ENCODE data around the gene UCP2. TPM values are rescaled to one million over a fixed set of nuclear protein-coding genes. Genes with fewer than 3 reads are reported as not detected.

The UCP2 gene
- total RNA-seq, 1 donor from 2014 or later = 103 TPM

DNA sequence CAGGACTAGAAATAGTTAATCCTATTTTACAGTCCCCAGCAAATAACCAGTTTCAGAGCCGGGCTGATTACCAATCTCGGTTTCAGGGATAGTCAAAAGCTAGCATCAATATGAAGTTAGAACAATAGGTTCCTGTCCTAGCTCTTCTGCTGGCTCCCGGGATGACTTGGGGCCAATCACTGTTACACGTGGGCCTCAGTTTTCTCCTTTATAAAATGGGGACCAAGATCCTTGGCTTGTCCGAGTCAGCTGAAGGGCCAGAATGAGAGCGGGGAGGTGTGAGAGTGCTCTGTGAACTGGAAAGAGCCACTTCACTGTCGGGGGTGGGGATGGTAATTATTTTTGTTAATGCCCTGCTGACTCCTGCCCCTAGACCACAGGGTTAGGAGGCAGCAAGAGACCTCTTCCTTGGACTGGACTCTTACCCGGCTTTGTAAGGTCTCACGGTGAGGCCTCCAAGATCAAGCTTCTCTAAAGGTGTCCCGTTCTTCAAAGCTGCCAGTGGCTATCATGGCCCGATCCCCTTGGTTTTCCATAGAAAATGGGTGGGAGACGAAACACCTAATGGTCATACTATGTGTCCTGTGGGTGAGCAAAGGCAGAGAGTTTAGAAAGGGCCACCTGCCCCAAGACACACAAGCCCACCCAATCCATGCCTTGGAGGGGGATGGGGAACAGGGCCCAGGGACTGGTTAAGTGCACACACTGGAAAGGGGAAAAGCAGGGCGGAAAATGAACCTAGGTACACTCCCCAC lies 1.4 kb downstream of the UCP2 start:
- peaks cover 12% of the 10 kb centered on the region for H3K36me3 Mint-ChIP-seq (ENCODE audit: insufficient read depth)
- H3K27ac Mint-ChIP-seq = peak overlapping the region; percentile 89
- H3K9me3 Mint-ChIP-seq (ENCODE audit: low read depth) = no peaks in the 10 kb centered on the region
- TF ChIP-seq, protein P1, sequence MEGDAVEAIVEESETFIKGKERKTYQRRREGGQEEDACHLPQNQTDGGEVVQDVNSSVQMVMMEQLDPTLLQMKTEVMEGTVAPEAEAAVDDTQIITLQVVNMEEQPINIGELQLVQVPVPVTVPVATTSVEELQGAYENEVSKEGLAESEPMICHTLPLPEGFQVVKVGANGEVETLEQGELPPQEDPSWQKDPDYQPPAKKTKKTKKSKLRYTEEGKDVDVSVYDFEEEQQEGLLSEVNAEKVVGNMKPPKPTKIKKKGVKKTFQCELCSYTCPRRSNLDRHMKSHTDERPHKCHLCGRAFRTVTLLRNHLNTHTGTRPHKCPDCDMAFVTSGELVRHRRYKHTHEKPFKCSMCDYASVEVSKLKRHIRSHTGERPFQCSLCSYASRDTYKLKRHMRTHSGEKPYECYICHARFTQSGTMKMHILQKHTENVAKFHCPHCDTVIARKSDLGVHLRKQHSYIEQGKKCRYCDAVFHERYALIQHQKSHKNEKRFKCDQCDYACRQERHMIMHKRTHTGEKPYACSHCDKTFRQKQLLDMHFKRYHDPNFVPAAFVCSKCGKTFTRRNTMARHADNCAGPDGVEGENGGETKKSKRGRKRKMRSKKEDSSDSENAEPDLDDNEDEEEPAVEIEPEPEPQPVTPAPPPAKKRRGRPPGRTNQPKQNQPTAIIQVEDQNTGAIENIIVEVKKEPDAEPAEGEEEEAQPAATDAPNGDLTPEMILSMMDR (IDR thresholded peaks at IDR 0.05; ENCODE audit: unreplicated experiment) = no peak
- DNase-seq (ENCODE audit: low spot score, unreplicated experiment) = no peak
- peaks cover 31% of the 10 kb centered on the region for H3K4me1 Mint-ChIP-seq (ENCODE audit: low read depth)
- no peaks in the 10 kb centered on the region for H3K27me3 Mint-ChIP-seq
- peak overlapping the region; percentile 87 for H3K4me3 Mint-ChIP-seq (ENCODE audit: low read depth)

DNA sequence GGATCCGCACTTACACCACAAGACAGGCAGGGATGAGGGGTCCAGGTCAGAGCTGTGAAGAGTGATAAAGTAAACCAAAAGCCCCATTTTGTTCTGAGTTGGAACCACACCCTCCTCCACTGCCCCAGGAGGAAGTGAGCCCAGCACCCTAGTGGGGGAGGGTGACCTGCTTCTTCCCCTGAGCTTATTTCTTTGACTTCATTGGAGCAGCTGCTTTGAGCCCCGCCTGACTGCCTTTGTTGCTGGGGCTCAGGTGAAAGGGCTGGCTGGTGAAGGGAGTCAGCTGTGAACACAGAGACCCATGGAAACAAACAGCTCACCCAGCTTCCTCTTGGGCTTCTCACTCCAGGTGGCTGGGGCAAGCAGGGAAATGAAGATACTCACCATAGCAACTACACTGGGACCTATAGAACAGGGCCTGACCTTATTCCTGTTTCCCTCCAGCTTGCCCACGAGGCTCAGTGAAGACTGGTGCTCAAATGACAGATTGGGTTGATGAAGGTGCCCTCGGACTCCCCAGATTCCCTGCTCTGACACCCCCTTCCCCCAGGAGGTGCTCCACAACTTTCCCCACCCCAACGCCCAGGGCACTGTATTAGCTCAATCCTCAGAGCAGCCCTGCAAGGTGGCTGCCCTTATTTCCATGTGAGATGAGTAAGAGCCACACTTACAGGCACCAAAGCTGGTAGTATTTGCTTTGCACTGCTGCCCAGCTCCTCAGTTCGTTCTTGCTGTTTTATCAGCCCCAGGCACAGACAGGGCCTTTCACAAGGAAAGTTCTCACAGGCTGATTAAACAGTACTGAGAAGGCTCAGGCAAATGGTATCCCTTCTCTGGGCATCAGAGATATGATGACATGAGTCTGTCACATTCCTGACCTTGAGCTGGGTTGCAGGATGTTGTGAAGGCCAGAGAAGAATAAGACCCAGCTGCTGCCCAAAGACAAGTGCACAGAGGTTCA lies 2.4 kb downstream of the UCP2 start:
- TF ChIP-seq, protein P1 (IDR thresholded peaks at IDR 0.05; ENCODE audit: unreplicated experiment) = no peak
- no peaks in the 10 kb centered on the region for H3K9me3 Mint-ChIP-seq (ENCODE audit: low read depth)
- DNase-seq (ENCODE audit: low spot score, unreplicated experiment) = peak; percentile 39
- peaks cover 16% of the 10 kb centered on the region for H3K36me3 Mint-ChIP-seq (ENCODE audit: insufficient read depth)
- peaks cover 31% of the 10 kb centered on the region for H3K4me1 Mint-ChIP-seq (ENCODE audit: low read depth)
- H3K27ac Mint-ChIP-seq = peak overlapping the region; percentile 94
- H3K27me3 Mint-ChIP-seq = no peaks in the 10 kb centered on the region
- peak overlapping the region; percentile 87 for H3K4me3 Mint-ChIP-seq (ENCODE audit: low read depth)

DNA sequence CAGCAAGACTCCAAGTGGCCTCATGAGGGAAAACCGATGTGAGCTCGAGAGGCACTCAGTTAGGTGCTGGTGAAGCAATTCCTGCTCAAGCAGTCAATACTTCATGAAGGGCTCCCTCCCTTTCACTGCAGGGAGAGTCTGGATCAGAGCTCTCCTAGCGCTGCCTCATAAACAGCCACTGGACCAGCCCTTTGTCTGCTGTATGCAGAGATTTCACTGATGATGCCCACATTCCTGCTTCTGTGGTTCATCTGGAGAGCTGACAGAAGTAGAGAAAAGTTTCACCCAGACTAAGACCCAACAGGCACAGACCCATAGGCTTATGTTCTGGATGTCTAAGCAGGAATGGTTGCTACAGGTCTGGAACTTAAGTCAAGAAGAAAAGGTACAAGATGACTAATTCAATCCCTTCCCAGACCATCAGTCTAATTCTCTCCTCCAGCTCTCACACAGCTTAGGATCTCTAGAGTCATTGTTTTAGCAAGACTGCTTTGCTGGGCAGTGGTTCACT lies 4.0 kb downstream of the UCP2 start:
- no peak for DNase-seq (ENCODE audit: low spot score, unreplicated experiment)
- no peaks in the 10 kb centered on the region for H3K9me3 Mint-ChIP-seq (ENCODE audit: low read depth)
- TF ChIP-seq, protein P1 (IDR thresholded peaks at IDR 0.05; ENCODE audit: unreplicated experiment) = no peak
- peaks cover 26% of the 10 kb centered on the region for H3K4me1 Mint-ChIP-seq (ENCODE audit: low read depth)
- peaks cover 18% of the 10 kb centered on the region for H3K36me3 Mint-ChIP-seq (ENCODE audit: insufficient read depth)
- H3K27me3 Mint-ChIP-seq = no peaks in the 10 kb centered on the region
- no peak overlapping the region for H3K4me3 Mint-ChIP-seq (ENCODE audit: low read depth)
- H3K27ac Mint-ChIP-seq = peak overlapping the region; percentile 23

DNA sequence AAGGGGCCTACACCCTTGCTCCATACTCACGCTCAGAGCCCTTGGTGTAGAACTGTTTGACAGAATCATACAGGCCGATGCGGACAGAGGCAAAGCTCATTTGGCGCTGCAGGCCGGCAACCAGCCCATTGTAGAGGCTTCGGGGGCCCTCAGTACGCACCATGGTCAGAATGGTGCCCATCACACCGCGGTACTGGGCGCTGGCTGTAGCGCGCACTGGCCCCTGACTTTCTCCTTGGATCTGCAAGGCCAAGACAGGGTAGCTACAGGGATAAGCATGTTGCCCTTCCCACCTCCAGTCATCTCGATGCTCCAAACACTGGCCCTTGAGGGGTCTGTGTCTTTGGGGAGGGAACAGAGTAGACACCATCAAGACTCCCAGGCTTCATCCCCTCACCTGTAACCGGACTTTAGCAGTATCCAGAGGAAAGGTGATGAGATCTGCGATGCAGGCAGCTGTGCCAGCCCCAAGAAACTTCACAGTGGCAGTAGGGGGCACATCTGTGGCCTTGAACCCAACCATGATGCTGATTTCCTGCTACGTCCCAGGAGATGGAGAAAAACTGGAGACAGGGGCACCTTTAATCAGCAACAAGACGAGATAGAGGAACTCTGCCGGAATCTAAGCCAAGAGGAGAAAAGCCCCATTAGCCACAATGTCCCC lies 4.7 kb downstream of the UCP2 start:
- H3K27ac Mint-ChIP-seq = no peak overlapping the region
- no peaks in the 10 kb centered on the region for H3K9me3 Mint-ChIP-seq (ENCODE audit: low read depth)
- H3K27me3 Mint-ChIP-seq = no peaks in the 10 kb centered on the region
- H3K36me3 Mint-ChIP-seq (ENCODE audit: insufficient read depth) = peaks cover 18% of the 10 kb centered on the region
- peaks cover 24% of the 10 kb centered on the region for H3K4me1 Mint-ChIP-seq (ENCODE audit: low read depth)
- DNase-seq (ENCODE audit: low spot score, unreplicated experiment) = no peak
- TF ChIP-seq, protein P1 (IDR thresholded peaks at IDR 0.05; ENCODE audit: unreplicated experiment) = no peak
- H3K4me3 Mint-ChIP-seq (ENCODE audit: low read depth) = no peak overlapping the region

Data from progenitor cell of endocrine pancreas (in vitro differentiated cells).